Fibroblast of lung (primary cell): ENCODE data around the gene PANK1. TPM values are rescaled to one million over a fixed set of nuclear protein-coding genes. Genes with fewer than 3 reads are reported as not detected.

Source experiments
- DNase-seq, 2 donors: peaks; one replicate each; pipeline versions ENCODE4 v3.0.0 to v3.0.0-alpha.2; 2010; ENCODE audit warnings: low read depth in 2 of 2
- H2AFZ ChIP-seq: 2 replicates; pipeline ENCODE4 v1.5.1; 2012; ENCODE audit warnings: low read length, control low read depth, inconsistent platforms
- H3K27ac ChIP-seq: 2 replicates; pipeline ENCODE4 v1.5.1; 2011; ENCODE audit warnings: low read length, control low read depth; ENCODE audit not compliant: insufficient read depth
- H3K27me3 ChIP-seq: 2 replicates; pipeline ENCODE4 v1.5.1; 2011; ENCODE audit warnings: mild to moderate bottlenecking, low read length; ENCODE audit not compliant: control insufficient read depth, insufficient read depth
- H3K36me3 ChIP-seq: 2 replicates; pipeline ENCODE4 v1.5.1; 2011; ENCODE audit warnings: low read length; ENCODE audit not compliant: control insufficient read depth, insufficient read depth
- H3K4me1 ChIP-seq: 2 replicates; pipeline ENCODE4 v1.5.1; 2011; ENCODE audit warnings: low read length; ENCODE audit not compliant: control insufficient read depth, insufficient read depth; ENCODE audit errors: extremely low read depth
- H3K4me2 ChIP-seq: 2 replicates; pipeline ENCODE4 v1.5.1; 2011; ENCODE audit warnings: low read length, control low read depth; ENCODE audit not compliant: insufficient read depth; ENCODE audit errors: extremely low read depth
- H3K4me3 ChIP-seq, 4 experiments: fragments of 200-600 bp in 1 of 4; sonication (generic) in 1 of 4; replicated peaks in 1 of 4; 2 replicates each; pipeline ENCODE4 v1.5.1; 2011 to 2016; ENCODE audit warnings: low read length in 4 of 4, low read depth in 3 of 4, mild to moderate bottlenecking in 3 of 4, control low read depth in 2 of 4, inconsistent platforms in 1 of 4, mixed read lengths in 1 of 4; ENCODE audit not compliant: insufficient read depth in 1 of 4; ENCODE audit errors: control extremely low read depth in 1 of 4
- H3K79me2 ChIP-seq: 2 replicates; pipeline ENCODE4 v1.5.1; 2012; ENCODE audit warnings: mild to moderate bottlenecking, low read length, inconsistent platforms; ENCODE audit not compliant: control insufficient read depth, insufficient read depth
- H3K9ac ChIP-seq: 2 replicates; pipeline ENCODE4 v1.5.1; 2011; ENCODE audit warnings: mild to moderate bottlenecking, low read length, control low read depth; ENCODE audit not compliant: insufficient read depth
- H3K9me3 ChIP-seq: 2 replicates; pipeline ENCODE4 v1.5.1; 2012; ENCODE audit warnings: low read depth, low read length; ENCODE audit not compliant: control insufficient read depth, insufficient read depth
- H4K20me1 ChIP-seq: 2 replicates; pipeline ENCODE4 v1.5.1; 2011; ENCODE audit warnings: low read length; ENCODE audit not compliant: control insufficient read depth, insufficient read depth; ENCODE audit errors: extremely low read depth
- EZH2 ChIP-seq: IDR thresholded peaks from 2 replicates; pipeline ENCODE4 v1.5.1; 2012; ENCODE audit warnings: low read length, control low read depth, mild to moderate bottlenecking; ENCODE audit errors: missing control alignments
- polyA plus RNA-seq, 2 donors: library from polyadenylated mRNA; depleted of rRNA in 1 of 2; stranded (reverse) in 1 of 2; unstranded in 1 of 2; fragments of >200 nt; gene quantifications; 2 replicates each; pipeline ENCODE4 v1.2.1, GENCODE V29; 2011 to 2012; ENCODE audit warnings: missing spikeins in 1 of 2
- total RNA-seq: library from RNA; depleted of rRNA; stranded (reverse); fragments of >200 nt; gene quantifications from 2 replicates; pipeline ENCODE4 v1.2.1, GENCODE V29; 2014
- TF ChIP-seq, protein P1 (sequence below), 2 donors: IDR thresholded peaks in 1 of 2; conservative IDR thresholded peaks in 1 of 2; 1 replicate in 1 of 2; 2 replicates in 1 of 2; pipeline ENCODE4 v1.5.1; 2011 to 2012; ENCODE audit warnings: low read length in 2 of 2, control low read depth in 1 of 2, inconsistent platforms in 1 of 2, low read depth in 1 of 2, mild to moderate bottlenecking in 1 of 2

The PANK1 gene
- total and polyA plus RNA-seq, 2 donors (not counting 1 experiment from before 2014, with no cell fraction given) = 5.3 to 9.2 TPM

DNA sequence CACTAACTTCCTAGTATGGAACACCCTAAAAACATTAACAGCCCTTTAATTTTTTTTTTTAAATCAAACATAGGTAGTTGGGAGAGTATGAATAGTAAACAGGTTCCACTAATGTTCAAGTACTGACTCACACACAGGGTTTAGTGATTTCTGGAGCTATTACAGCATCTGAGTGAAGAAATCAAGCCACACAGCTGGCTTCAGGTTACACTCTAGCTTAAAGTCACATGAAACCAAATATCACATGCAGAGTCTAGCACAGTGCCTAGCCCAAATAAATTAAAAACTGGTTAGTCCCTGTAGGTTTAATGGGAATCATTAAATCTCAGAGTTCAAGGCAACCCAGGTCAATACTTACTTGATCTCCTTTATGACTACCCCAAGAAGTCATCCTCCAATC, 11.6 kb downstream of the PANK1 start:
- no peaks in the 10 kb centered on the region for H3K79me2 ChIP-seq
- no peak overlapping the region for H3K9ac ChIP-seq
- no peak for TF ChIP-seq EZH2
- no peaks in the 10 kb centered on the region for H3K9me3 ChIP-seq
- peak; percentile 83 to 89 for DNase-seq
- peaks cover 2% of the 10 kb centered on the region for H3K4me1 ChIP-seq
- no peak overlapping the region for H3K4me2 ChIP-seq
- H3K27me3 ChIP-seq = no peaks in the 10 kb centered on the region
- H2AFZ ChIP-seq = no peak overlapping the region
- H3K36me3 ChIP-seq = no peaks in the 10 kb centered on the region
- no peak overlapping the region for H3K27ac ChIP-seq
- no peaks in the 10 kb centered on the region for H4K20me1 ChIP-seq
- H3K4me3 ChIP-seq = no peak overlapping the region

DNA sequence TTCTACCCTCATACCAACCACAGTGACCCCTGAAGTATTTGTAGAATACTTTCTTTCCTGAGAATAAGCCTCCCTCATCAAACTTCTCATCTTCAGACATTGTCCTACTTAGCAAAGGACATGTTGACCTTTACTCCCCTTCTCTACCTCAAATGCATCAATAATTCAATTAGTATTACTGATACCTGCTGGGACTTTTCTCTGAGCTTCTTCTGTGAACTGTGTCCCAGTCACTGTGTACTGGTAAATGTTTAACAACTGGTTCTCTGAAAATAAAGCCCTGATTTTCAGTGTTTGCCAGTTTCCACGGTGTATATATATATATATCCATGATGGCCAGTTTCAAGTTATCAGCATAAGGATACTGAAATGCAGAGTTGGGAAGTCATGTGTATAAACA, 12.2 kb downstream of the PANK1 start:
- Histone ChIP-seq H3K27ac (no peak overlapping the region), H3K4me2 (no peak overlapping the region), H4K20me1 (no peaks in the 10 kb centered on the region), H2AFZ (no peak overlapping the region), H3K79me2 (no peaks in the 10 kb centered on the region), H3K4me1 (peaks cover 2% of the 10 kb centered on the region), H3K27me3 (no peaks in the 10 kb centered on the region), H3K9ac (no peak overlapping the region), H3K9me3 (no peaks in the 10 kb centered on the region), H3K4me3 (no peak overlapping the region), H3K36me3 (no peaks in the 10 kb centered on the region)
- DNase-seq = no peak
- no peak for TF ChIP-seq EZH2
- TF ChIP-seq, protein P1, sequence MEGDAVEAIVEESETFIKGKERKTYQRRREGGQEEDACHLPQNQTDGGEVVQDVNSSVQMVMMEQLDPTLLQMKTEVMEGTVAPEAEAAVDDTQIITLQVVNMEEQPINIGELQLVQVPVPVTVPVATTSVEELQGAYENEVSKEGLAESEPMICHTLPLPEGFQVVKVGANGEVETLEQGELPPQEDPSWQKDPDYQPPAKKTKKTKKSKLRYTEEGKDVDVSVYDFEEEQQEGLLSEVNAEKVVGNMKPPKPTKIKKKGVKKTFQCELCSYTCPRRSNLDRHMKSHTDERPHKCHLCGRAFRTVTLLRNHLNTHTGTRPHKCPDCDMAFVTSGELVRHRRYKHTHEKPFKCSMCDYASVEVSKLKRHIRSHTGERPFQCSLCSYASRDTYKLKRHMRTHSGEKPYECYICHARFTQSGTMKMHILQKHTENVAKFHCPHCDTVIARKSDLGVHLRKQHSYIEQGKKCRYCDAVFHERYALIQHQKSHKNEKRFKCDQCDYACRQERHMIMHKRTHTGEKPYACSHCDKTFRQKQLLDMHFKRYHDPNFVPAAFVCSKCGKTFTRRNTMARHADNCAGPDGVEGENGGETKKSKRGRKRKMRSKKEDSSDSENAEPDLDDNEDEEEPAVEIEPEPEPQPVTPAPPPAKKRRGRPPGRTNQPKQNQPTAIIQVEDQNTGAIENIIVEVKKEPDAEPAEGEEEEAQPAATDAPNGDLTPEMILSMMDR (conservative IDR thresholded peaks at IDR 0.05 in 1 of 2, IDR thresholded peaks at IDR 0.05 in 1 of 2; ENCODE audit: low read depth in 1 of 2, low read length in 2 of 2) = no peak

DNA sequence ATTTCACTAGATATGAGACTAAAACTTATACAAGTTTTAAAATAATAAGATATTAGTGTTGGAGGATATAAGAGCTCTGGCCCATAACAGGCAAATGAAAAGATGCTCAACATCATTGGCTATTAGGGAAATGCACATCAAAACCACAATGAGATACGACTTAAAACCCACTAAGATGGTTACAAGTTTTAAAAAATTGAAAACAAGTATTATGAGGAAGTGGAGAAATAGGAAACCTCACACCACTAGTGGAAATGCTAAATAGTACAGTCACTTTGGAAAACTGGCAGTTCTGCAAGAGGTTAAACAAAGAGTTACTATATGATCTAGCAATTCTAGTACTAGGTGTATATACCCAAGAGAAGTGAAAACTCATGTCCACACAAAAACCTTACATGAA, 17.2 kb downstream of the PANK1 start:
- no peak overlapping the region for H3K27ac ChIP-seq
- DNase-seq = no peak
- no peaks in the 10 kb centered on the region for H4K20me1 ChIP-seq
- no peaks in the 10 kb centered on the region for H3K36me3 ChIP-seq
- H3K9me3 ChIP-seq = no peaks in the 10 kb centered on the region
- no peak overlapping the region for H3K4me2 ChIP-seq
- H3K4me1 ChIP-seq = no peaks in the 10 kb centered on the region
- no peak overlapping the region for H2AFZ ChIP-seq
- H3K4me3 ChIP-seq = no peak overlapping the region
- TF ChIP-seq EZH2 = no peak
- TF ChIP-seq, protein P1 (conservative IDR thresholded peaks at IDR 0.05 in 1 of 2, IDR thresholded peaks at IDR 0.05 in 1 of 2; ENCODE audit: low read depth in 1 of 2, low read length in 2 of 2) = no peak
- no peaks in the 10 kb centered on the region for H3K27me3 ChIP-seq
- no peaks in the 10 kb centered on the region for H3K79me2 ChIP-seq
- no peak overlapping the region for H3K9ac ChIP-seq
